ENCODE data around the gene MRPL17.

Gene MRPL17

GRCh38 chr11:6681949-6682348, 1.2 kb downstream of the MRPL17 start:
- H3K4me3 ChIP-seq (ENCODE audit: low read depth, low read length) = peak overlapping the region; percentile 82
- no peak for TF ChIP-seq CTCF (IDR thresholded peaks at IDR 0.05; ENCODE audit: low read depth, low read length)

- TF ChIP-seq CTCF (IDR thresholded peaks at IDR 0.05; ENCODE audit: low read depth, low read length) = no peak
- H3K4me3 ChIP-seq (ENCODE audit: low read depth, low read length) = peak overlapping the region; percentile 82; the same call in 1 of the 2 replicates
Measured at GRCh38 chr11:6681505-6681904, 1.6 kb downstream of the MRPL17 start.

GRCh38 chr11:6677018-6677417, 6.1 kb downstream of the MRPL17 start:
- no peak for TF ChIP-seq CTCF (IDR thresholded peaks at IDR 0.05; ENCODE audit: low read depth, low read length)

GRCh38 chr11:6674862-6675261, 8.3 kb downstream of the MRPL17 start:
- H3K4me3 ChIP-seq (ENCODE audit: low read depth, low read length) = no peak overlapping the region
- TF ChIP-seq CTCF (IDR thresholded peaks at IDR 0.05; ENCODE audit: low read depth, low read length) = no peak

More at GRCh38 chr11:6677018-6677417, 6.1 kb downstream of the MRPL17 start:
- no peak overlapping the region for H3K4me3 ChIP-seq (ENCODE audit: low read depth, low read length)

GRCh38 chr11:6674219-6674597, 8.9 kb downstream of the MRPL17 start:
- TF ChIP-seq CTCF (IDR thresholded peaks at IDR 0.05; ENCODE audit: low read depth, low read length) = no peak
- no peak overlapping the region for H3K4me3 ChIP-seq (ENCODE audit: low read depth, low read length)

- no peak for TF ChIP-seq CTCF (IDR thresholded peaks at IDR 0.05; ENCODE audit: low read depth, low read length)
- no peak overlapping the region for H3K4me3 ChIP-seq (ENCODE audit: low read depth, low read length)
Measured at GRCh38 chr11:6673523-6674218, 9.5 kb downstream of the MRPL17 start.

- TF ChIP-seq CTCF (IDR thresholded peaks at IDR 0.05; ENCODE audit: low read depth, low read length) = no peak
- H3K4me3 ChIP-seq (ENCODE audit: low read depth, low read length) = no peak overlapping the region
Measured at GRCh38 chr11:6671991-6672390, 11.1 kb downstream of the MRPL17 start.

Measured in WI38 (cell line).